ENCODE results near the gene ARID5A.
"Not testable (repeated sequence)": the region's sequence is repeated elsewhere in the genome, so short reads cannot be mapped to it uniquely, and the experiment has no call there.

Gene ARID5A

GRCh38 chr2:96541398-96542152 lies 5.0 kb downstream of the ARID5A start:
- peak; percentile 89 to 90 for DNase-seq (ENCODE audit: low read depth in 2 of 2)

- DNase-seq (ENCODE audit: low read depth in 2 of 2) = no peak
Observed at GRCh38 chr2:96542357-96542977, 5.9 kb downstream of the ARID5A start.

GRCh38 chr2:96546321-96546720 lies 9.8 kb downstream of the ARID5A start:
- no peak for DNase-seq (ENCODE audit: low read depth in 2 of 2)

GRCh38 chr2:96546797-96547196 lies 10.2 kb downstream of the ARID5A start:
- no peak for DNase-seq (ENCODE audit: low read depth in 2 of 2)

GRCh38 chr2:96547203-96547641 lies 10.7 kb downstream of the ARID5A start:
- no peak for DNase-seq (ENCODE audit: low read depth in 2 of 2)

GRCh38 chr2:96547731-96548171 lies 11.2 kb downstream of the ARID5A start:
- no peak for DNase-seq (ENCODE audit: low read depth in 2 of 2)

- DNase-seq (ENCODE audit: low read depth in 2 of 2) = no peak
Observed at GRCh38 chr2:96548558-96549465, 12.3 kb downstream of the ARID5A start.

GRCh38 chr2:96549466-96549785 lies 12.9 kb downstream of the ARID5A start:
- DNase-seq (ENCODE audit: low read depth in 2 of 2) = no peak

GRCh38 chr2:96549967-96550786 lies 13.6 kb downstream of the ARID5A start:
- no peak for DNase-seq (ENCODE audit: low read depth in 2 of 2)

GRCh38 chr2:96550787-96551604 lies 14.4 kb downstream of the ARID5A start:
- no peak for DNase-seq (ENCODE audit: low read depth in 2 of 2)

GRCh38 chr2:96551605-96552314 lies 15.2 kb downstream of the ARID5A start:
- no peak for DNase-seq (ENCODE audit: low read depth in 2 of 2)

GRCh38 chr2:96552315-96553175 lies 16.0 kb downstream of the ARID5A start:
- DNase-seq (ENCODE audit: low read depth in 2 of 2) = no peak

- DNase-seq (ENCODE audit: low read depth in 2 of 2) = no peak
Observed at GRCh38 chr2:96553176-96553956, 16.8 kb downstream of the ARID5A start.

GRCh38 chr2:96553957-96554292 lies 17.4 kb downstream of the ARID5A start:
- DNase-seq (ENCODE audit: low read depth in 2 of 2) = not testable (repeated sequence)

- no peak for DNase-seq (ENCODE audit: low read depth in 2 of 2)
Observed at GRCh38 chr2:96554293-96555145, 18.0 kb downstream of the ARID5A start.

GRCh38 chr2:96555146-96555610 lies 18.6 kb downstream of the ARID5A start:
- DNase-seq (ENCODE audit: low read depth in 2 of 2) = no peak
